ENCODE results near the gene CCL27. TPM values are rescaled to one million over a fixed set of nuclear protein-coding genes. Genes with fewer than 3 reads are reported as not detected.

CCL27 gene
- total and polyA plus RNA-seq, 2 donors (not counting 1 experiment from before 2014, with no cell fraction given): not detected

GRCh38 chr9:34701769-34702736 is 39.6 kb upstream of the CCL27 start:
- Histone ChIP-seq H3K9ac (ENCODE audit: low read length) (peak overlapping the region; percentile 59), H3K79me2 (ENCODE audit: control insufficient read depth, insufficient read depth, low read length) (no peaks in the 10 kb centered on the region), H3K4me2 (replicated peaks; ENCODE audit: low read depth, low read length, poor library complexity, severe bottlenecking) (peak overlapping the region; percentile 88), H3K27ac (ENCODE audit: low read length in 2 of 2) (no peak overlapping the region), H3K4me1 (ENCODE audit: control insufficient read depth in 2 of 2, insufficient read depth in 2 of 2, low read length in 2 of 2) (peaks cover 10 to 14% of the 10 kb centered on the region in 2 donors), H3K36me3 (replicated peaks in 1 of 2; ENCODE audit: control extremely low read depth in 1 of 2, control insufficient read depth in 1 of 2, extremely low read depth in 1 of 2, insufficient read depth in 2 of 2, low read length in 1 of 2) (no peaks in the 10 kb centered on the region), H3K9me3 (ENCODE audit: control extremely low read depth in 1 of 3, control insufficient read depth in 2 of 3, insufficient read depth in 1 of 3, low read length in 2 of 3) (no peaks in the 10 kb centered on the region), H3K4me3 (ENCODE audit: control extremely low read depth in 1 of 5, extremely low read depth in 1 of 5, insufficient read depth in 1 of 5, low read depth in 2 of 5, low read length in 4 of 5) (peak overlapping the region; percentile 12 to 63 (median 55)), H3K27me3 (replicated peaks in 1 of 4; ENCODE audit: control extremely low read depth in 1 of 4, control insufficient read depth in 3 of 4, insufficient read depth in 4 of 4, low read length in 3 of 4) (peaks cover 0 to 23% (median 16%) of the 10 kb centered on the region in 4 experiments), H2AFZ (ENCODE audit: insufficient read depth, low read depth, low read length, poor library complexity, severe bottlenecking) (peak overlapping the region; percentile 77), H4K20me1 (ENCODE audit: control insufficient read depth, insufficient read depth, low read length, poor library complexity, severe bottlenecking) (no peaks in the 10 kb centered on the region)
- CTCF ChIA-PET: interaction anchor here (0.6 to 3.0 kb wide), 31 partner anchors 8 to 775 kb away, joined by 3 to 18 read pairs (median 4); partner anchors contain the start of genes CCL21, CCL27, GALT and RPP25L
- under 1% methylated on average over 17 of the region's 30 CpGs for WGBS (ENCODE audit: insufficient coverage)
- POLR2A ChIA-PET: no interaction called here
- DNase-seq (peak; percentile 80), ATAC-seq (ENCODE audit: low read depth) (peak; percentile 76)
- peak overlapping the region; percentile 88 for H3K4me3 Mint-ChIP-seq
- H3K27me3 Mint-ChIP-seq: peaks cover 30% of the 10 kb centered on the region
- no peak overlapping the region for H3K27ac Mint-ChIP-seq
- H3K4me1 Mint-ChIP-seq: peaks cover 14% of the 10 kb centered on the region
- TF ChIP-seq CTCF (IDR thresholded peaks at IDR 0.05) (peak; percentile 97), EZH2 (IDR thresholded peaks at IDR 0.05; ENCODE audit: borderline replicate concordance, insufficient read depth, low read depth, low read length, poor library complexity, severe bottlenecking) (no peak)
- intact Hi-C loops (cut with micrococcal nuclease): loop anchor here (1.0 to 10.0 kb wide), 6 partner anchors 27 to 283 kb away; partner anchors contain the start of genes DNAJB5, GALT, RPP25L and SIGMAR1
- H3K9me3 Mint-ChIP-seq (ENCODE audit: insufficient read depth): no peaks in the 10 kb centered on the region

Measured in B cell (primary cell).